Measurements from ENCODE around the gene RRP1.

RRP1 gene

DNA sequence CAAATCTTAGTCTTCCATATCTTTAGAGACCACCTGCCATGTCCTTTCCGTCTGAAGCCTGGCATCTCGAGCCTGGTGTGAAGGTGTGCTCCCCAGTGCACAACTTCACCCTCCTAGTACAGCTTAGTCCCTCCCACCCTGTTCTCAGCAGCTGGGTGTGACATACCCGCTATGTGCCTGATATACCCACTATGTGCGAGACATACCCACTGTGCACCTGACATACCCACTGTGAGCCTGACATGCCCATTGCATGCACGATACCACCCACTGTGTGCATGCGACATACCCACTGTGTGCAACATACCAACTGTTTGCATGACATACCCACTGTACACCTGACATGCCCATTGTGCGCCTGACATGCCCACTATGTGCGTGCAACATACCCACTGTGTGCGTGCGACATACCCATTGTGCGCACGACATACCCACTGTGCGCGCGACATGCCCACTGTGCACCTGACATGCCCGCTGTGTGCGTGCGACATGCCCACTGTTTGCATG is 3.0 kb upstream of the RRP1 start:
- TF ChIP-seq, protein P1, sequence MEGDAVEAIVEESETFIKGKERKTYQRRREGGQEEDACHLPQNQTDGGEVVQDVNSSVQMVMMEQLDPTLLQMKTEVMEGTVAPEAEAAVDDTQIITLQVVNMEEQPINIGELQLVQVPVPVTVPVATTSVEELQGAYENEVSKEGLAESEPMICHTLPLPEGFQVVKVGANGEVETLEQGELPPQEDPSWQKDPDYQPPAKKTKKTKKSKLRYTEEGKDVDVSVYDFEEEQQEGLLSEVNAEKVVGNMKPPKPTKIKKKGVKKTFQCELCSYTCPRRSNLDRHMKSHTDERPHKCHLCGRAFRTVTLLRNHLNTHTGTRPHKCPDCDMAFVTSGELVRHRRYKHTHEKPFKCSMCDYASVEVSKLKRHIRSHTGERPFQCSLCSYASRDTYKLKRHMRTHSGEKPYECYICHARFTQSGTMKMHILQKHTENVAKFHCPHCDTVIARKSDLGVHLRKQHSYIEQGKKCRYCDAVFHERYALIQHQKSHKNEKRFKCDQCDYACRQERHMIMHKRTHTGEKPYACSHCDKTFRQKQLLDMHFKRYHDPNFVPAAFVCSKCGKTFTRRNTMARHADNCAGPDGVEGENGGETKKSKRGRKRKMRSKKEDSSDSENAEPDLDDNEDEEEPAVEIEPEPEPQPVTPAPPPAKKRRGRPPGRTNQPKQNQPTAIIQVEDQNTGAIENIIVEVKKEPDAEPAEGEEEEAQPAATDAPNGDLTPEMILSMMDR (conservative IDR thresholded peaks at IDR 0.05; ENCODE audit: low read length): no peak
- no peak for DNase-seq (ENCODE audit: low read depth)
- H3K4me3 ChIP-seq (ENCODE audit: low read length): no peak overlapping the region

DNA sequence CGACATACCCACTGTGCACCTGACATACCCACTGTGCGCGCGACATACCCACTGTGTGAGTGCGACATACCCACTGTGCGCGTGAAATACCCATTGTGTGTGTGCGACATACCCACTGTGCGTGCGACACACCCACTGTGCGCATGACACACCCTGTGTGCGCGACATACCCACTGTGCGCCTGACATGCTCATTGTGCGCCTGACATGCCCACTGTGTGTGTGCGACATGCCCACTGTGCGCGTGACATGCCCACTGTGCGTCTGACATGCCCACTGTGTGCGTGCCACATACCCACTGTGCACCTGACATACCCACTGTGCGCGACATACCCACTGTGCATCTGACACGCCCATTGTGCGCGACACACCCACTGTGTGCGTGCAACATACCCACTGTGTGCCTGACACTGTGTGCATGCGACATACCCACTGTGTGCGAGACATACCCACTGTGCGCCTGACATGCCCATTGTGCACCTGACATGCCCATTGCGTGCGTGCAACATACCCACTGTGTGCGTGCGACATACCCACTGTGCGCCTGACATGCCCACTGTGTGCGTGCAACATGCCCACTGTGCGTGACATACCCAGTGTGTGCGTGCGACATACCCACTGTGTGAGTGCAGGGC is 2.5 kb upstream of the RRP1 start:
- TF ChIP-seq, protein P1 (conservative IDR thresholded peaks at IDR 0.05; ENCODE audit: low read length): no peak
- no peak for DNase-seq (ENCODE audit: low read depth)
- no peak overlapping the region for H3K4me3 ChIP-seq (ENCODE audit: low read length)

DNA sequence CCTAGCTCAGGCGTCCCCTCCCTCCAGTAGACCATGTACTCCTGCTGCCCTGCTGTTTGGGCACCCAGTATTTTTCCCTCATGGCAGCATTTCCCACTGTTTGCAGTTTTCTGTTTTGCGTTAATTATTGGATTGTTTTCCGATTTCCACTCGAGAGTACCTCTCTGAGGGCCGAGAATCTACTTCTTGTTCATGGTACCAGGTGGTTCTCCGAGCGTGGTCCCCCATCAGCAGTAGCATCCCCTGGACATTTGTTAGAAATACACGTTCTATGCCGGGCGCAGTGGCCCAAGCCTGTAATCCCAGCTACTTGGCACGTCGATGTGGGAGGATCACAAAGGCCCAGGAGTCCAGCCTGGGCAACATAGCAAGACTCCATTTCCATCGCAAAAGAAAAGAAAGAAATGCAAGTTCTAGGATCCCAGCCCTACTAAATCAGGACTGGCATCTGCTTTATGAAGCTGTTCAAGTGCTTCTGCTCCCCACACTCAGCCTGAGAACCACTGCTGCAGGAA is 690 bp downstream of the RRP1 start:
- TF ChIP-seq, protein P1 (conservative IDR thresholded peaks at IDR 0.05; ENCODE audit: low read length): no peak
- H3K4me3 ChIP-seq (ENCODE audit: low read length): peak overlapping the region; percentile 92
- DNase-seq (ENCODE audit: low read depth): no peak

DNA sequence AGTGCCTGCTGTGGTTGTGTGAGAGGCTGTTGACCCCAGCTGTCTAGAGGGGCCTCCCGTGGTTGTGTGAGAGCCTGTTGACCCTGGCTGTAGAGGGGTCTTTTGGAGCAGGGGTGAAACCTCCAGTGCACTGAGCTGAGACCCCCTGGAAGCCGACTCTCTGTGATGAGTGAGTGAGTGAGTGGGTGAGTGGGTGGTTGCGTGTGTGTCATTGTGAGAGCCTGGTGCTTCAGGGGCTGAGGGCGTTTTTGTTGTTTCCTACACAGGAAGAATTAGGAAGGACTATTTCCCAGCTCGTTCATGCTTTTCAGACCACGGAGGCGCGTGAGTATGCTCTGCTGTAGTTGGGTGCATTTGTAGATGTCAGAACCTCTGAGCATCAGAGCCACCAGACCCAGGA is 3.0 kb downstream of the RRP1 start:
- no peak overlapping the region for H3K4me3 ChIP-seq (ENCODE audit: low read length)
- no peak for DNase-seq (ENCODE audit: low read depth)
- TF ChIP-seq, protein P1 (conservative IDR thresholded peaks at IDR 0.05; ENCODE audit: low read length): no peak

DNA sequence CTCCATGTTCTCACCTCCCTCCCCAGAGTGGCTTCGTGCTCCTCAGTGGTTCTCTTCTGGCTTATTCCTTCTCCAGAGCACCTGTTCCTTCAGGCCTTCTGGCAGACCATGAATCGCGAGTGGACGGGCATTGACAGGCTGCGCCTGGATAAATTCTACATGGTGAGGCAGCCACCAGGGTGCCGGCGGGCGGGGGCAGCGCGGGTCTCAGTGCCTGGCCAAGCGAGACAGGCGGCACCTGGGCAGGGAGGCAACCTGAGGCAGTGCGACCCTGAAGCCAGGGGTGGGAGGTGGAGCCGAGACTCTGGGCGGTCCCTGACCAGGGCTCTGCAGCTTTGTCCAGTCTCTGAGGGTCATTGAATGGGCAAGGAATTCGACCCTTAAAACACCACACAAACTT is 3.9 kb downstream of the RRP1 start:
- TF ChIP-seq, protein P1 (conservative IDR thresholded peaks at IDR 0.05; ENCODE audit: low read length): no peak
- no peak overlapping the region for H3K4me3 ChIP-seq (ENCODE audit: low read length)
- DNase-seq (ENCODE audit: low read depth): no peak

DNA sequence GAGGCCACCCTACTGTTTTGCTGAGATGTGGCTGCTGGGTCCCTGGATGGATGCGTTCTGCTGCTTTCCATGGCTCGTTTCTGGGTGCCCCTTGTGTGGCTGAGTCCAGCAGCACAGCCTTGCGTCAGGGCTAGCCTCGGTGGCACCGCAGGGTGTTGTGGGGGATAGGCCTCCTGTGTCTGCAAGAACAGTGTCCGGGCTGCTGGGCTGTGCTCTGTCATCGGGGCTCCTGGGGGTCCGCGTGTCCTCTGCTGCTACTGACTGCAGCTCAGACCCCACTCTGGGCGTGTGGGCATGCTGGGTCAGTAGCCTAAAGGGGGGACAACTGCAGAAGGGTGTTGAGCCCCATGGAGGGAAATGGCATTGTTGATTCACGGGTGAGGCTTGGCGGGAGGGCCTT is 4.9 kb downstream of the RRP1 start:
- no peak for DNase-seq (ENCODE audit: low read depth)
- TF ChIP-seq, protein P1 (conservative IDR thresholded peaks at IDR 0.05; ENCODE audit: low read length): no peak
- no peak overlapping the region for H3K4me3 ChIP-seq (ENCODE audit: low read length)

DNA sequence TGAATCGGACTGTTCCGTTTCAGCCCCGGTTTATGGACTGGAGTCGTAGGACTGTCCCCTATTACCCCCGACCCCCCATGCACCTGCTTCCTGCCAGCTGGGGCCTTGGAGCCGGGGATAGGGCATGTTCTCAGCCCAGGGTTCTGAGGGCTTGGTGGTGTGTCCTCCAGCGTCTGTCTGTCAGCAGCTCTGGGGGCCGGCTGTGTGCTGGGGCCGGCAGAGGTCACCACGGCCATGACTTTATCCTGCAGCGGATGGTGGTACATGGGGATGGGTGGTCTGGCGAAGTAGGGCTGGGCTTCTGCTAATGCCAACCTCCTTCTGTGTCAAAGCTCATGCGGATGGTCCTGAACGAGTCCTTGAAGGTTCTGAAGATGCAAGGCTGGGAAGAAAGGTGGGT is 5.5 kb downstream of the RRP1 start:
- TF ChIP-seq, protein P1 (conservative IDR thresholded peaks at IDR 0.05; ENCODE audit: low read length): no peak
- no peak overlapping the region for H3K4me3 ChIP-seq (ENCODE audit: low read length)
- DNase-seq (ENCODE audit: low read depth): no peak
